Retinal pigment epithelial cell (primary cell): Measurements from ENCODE around the gene IPO11.

Experiments used
- DNase-seq: peaks from one replicate; pipeline ENCODE4 v3.0.0-alpha.2; 2010; ENCODE audit warnings: low read depth
- H3K4me3 ChIP-seq: 2 replicates; pipeline ENCODE4 v1.5.1; 2011; ENCODE audit warnings: mild to moderate bottlenecking, low read length, control low read depth, moderate library complexity
- CTCF ChIP-seq: conservative IDR thresholded peaks from 2 replicates; pipeline ENCODE4 v1.5.1; 2011; ENCODE audit warnings: low read depth, low read length, control low read depth, inconsistent platforms

Gene IPO11

GRCh38 chr5:62536232-62536631 is 123.7 kb downstream of the IPO11 start:
- H3K4me3 ChIP-seq, result no peak overlapping the region
- no peak for DNase-seq
- TF ChIP-seq CTCF, result no peak

GRCh38 chr5:62536783-62537182 is 124.2 kb downstream of the IPO11 start:
- no peak for DNase-seq
- H3K4me3 ChIP-seq, result no peak overlapping the region
- TF ChIP-seq CTCF, result no peak

- peak; percentile 19 for DNase-seq
- no peak for TF ChIP-seq CTCF
- H3K4me3 ChIP-seq, result no peak overlapping the region
Observed at GRCh38 chr5:62538017-62538942, 125.7 kb downstream of the IPO11 start.

GRCh38 chr5:62542720-62543119 is 130.2 kb downstream of the IPO11 start:
- no peak for DNase-seq
- no peak for TF ChIP-seq CTCF
- H3K4me3 ChIP-seq, result no peak overlapping the region

GRCh38 chr5:62547945-62548630 is 135.5 kb downstream of the IPO11 start:
- no peak overlapping the region for H3K4me3 ChIP-seq
- no peak for TF ChIP-seq CTCF
- DNase-seq, result no peak

GRCh38 chr5:62550103-62550502 is 137.5 kb downstream of the IPO11 start:
- no peak overlapping the region for H3K4me3 ChIP-seq
- DNase-seq, result no peak
- TF ChIP-seq CTCF, result no peak
